H9 (cell line): ENCODE measurements around the gene TRPC6. TPM values are rescaled to one million over a fixed set of nuclear protein-coding genes. Genes with fewer than 3 reads are reported as not detected.

Experiments
- DNase-seq: peaks from one replicate; pipeline ENCODE4 v3.0.0-alpha.2; 2017
- H2AFZ ChIP-seq: one replicate; pipeline ENCODE4 v1.6.1; 2013; ENCODE audit warnings: mild to moderate bottlenecking, low read length, control low read depth, moderate library complexity
- H2AK5ac ChIP-seq: 2 replicates; pipeline ENCODE4 v1.6.1; 2013; ENCODE audit warnings: low read length, control low read depth, mixed read lengths; ENCODE audit not compliant: insufficient read length
- H2BK120ac ChIP-seq: one replicate; pipeline ENCODE4 v1.6.1; 2013; ENCODE audit warnings: low read depth, mild to moderate bottlenecking, low read length, control low read depth, inconsistent platforms; ENCODE audit not compliant: poor library complexity, severe bottlenecking
- H2BK12ac ChIP-seq: 2 replicates; pipeline ENCODE4 v1.6.1; 2013; ENCODE audit warnings: low read length, control low read depth, mixed read lengths, low read depth; ENCODE audit not compliant: insufficient read length
- H2BK15ac ChIP-seq: 2 replicates; pipeline ENCODE4 v1.6.1; 2013; ENCODE audit warnings: low read depth, low read length, control low read depth
- H2BK20ac ChIP-seq: one replicate; pipeline ENCODE4 v1.6.1; 2013; ENCODE audit warnings: low read depth, mild to moderate bottlenecking, low read length, control low read depth, inconsistent platforms; ENCODE audit not compliant: poor library complexity, severe bottlenecking
- H2BK5ac ChIP-seq: 2 replicates; pipeline ENCODE4 v1.6.1; 2013; ENCODE audit warnings: low read length, control low read depth, mixed read lengths; ENCODE audit not compliant: insufficient read length
- H3K14ac ChIP-seq: 2 replicates; pipeline ENCODE4 v1.6.1; 2013; ENCODE audit warnings: low read length, control low read depth; ENCODE audit not compliant: insufficient read depth
- H3K18ac ChIP-seq: 2 replicates; pipeline ENCODE4 v1.6.1; 2013; ENCODE audit warnings: low read depth, mild to moderate bottlenecking, mixed read lengths, low read length, control low read depth; ENCODE audit not compliant: insufficient read length
- H3K23ac ChIP-seq: 2 replicates; pipeline ENCODE4 v1.6.1; 2013; ENCODE audit warnings: low read length, control low read depth, mixed read lengths, low read depth; ENCODE audit not compliant: insufficient read length
- H3K23me2 ChIP-seq: 2 replicates; pipeline ENCODE4 v1.6.1; 2013; ENCODE audit warnings: low read depth, mild to moderate bottlenecking, mixed read lengths, low read length, control low read depth; ENCODE audit not compliant: insufficient read length, poor library complexity, severe bottlenecking
- H3K27ac ChIP-seq: 2 replicates; pipeline ENCODE4 v1.5.1; 2013; ENCODE audit warnings: low read length, control low read depth, mixed read lengths, low read depth; ENCODE audit not compliant: insufficient read length
- H3K27me3 ChIP-seq: 2 replicates; pipeline ENCODE4 v1.6.1; 2013; ENCODE audit warnings: low read length, control low read depth, inconsistent platforms; ENCODE audit not compliant: insufficient read depth
- H3K4ac ChIP-seq: 2 replicates; pipeline ENCODE4 v1.6.1; 2013; ENCODE audit warnings: low read depth, mild to moderate bottlenecking, control low read depth, inconsistent platforms, low read length, moderate library complexity
- H3K4me1 ChIP-seq: 2 replicates; pipeline ENCODE4 v1.6.1; 2013; ENCODE audit warnings: low read length, control low read depth, inconsistent platforms; ENCODE audit not compliant: insufficient read depth
- H3K4me2 ChIP-seq: 2 replicates; pipeline ENCODE4 v1.6.1; 2013; ENCODE audit warnings: low read length, control low read depth, mixed read lengths; ENCODE audit not compliant: insufficient read length, insufficient read depth
- H3K56ac ChIP-seq: 2 replicates; pipeline ENCODE4 v1.6.1; 2013; ENCODE audit warnings: low read depth, mild to moderate bottlenecking, mixed read lengths, low read length, control low read depth; ENCODE audit not compliant: insufficient read length
- H3K79me1 ChIP-seq: 2 replicates; pipeline ENCODE4 v1.6.1; 2013; ENCODE audit warnings: low read depth, mild to moderate bottlenecking, moderate library complexity, low read length, control low read depth, inconsistent platforms; ENCODE audit not compliant: insufficient read depth, poor library complexity, severe bottlenecking
- H3K79me2 ChIP-seq: 2 replicates; pipeline ENCODE4 v1.6.1; 2013; ENCODE audit warnings: low read length, control low read depth, inconsistent platforms; ENCODE audit not compliant: insufficient read depth
- H3K9ac ChIP-seq: 2 replicates; pipeline ENCODE4 v1.6.1; 2013; ENCODE audit warnings: low read length, control low read depth, mixed read lengths; ENCODE audit not compliant: insufficient read length; ENCODE audit errors: extremely low read depth
- H3K9me3 ChIP-seq: one replicate; pipeline ENCODE4 v1.6.1; 2013; ENCODE audit warnings: low read depth, low read length, inconsistent platforms; ENCODE audit not compliant: control insufficient read depth
- H3T11ph ChIP-seq: one replicate; pipeline ENCODE4 v1.6.1; 2013; ENCODE audit warnings: mild to moderate bottlenecking, low read length, control low read depth, inconsistent platforms
- H4K20me1 ChIP-seq: one replicate; pipeline ENCODE4 v1.6.1; 2013; ENCODE audit not compliant: control insufficient read depth, insufficient read length, insufficient read depth
- H4K5ac ChIP-seq: 2 replicates; pipeline ENCODE4 v1.6.1; 2013; ENCODE audit warnings: low read depth, mild to moderate bottlenecking, mixed read lengths, low read length, control low read depth; ENCODE audit not compliant: insufficient read length
- H4K8ac ChIP-seq: replicated peaks from 2 replicates; pipeline ENCODE4 v1.6.1; 2013; ENCODE audit warnings: low read length, control low read depth, mixed read lengths, low read depth; ENCODE audit not compliant: insufficient read length
- H4K91ac ChIP-seq: 2 replicates; pipeline ENCODE4 v1.6.1; 2013; ENCODE audit warnings: low read depth, mild to moderate bottlenecking, moderate library complexity, mixed read lengths, low read length, control low read depth; ENCODE audit not compliant: insufficient read length
- H3K27ac Mint-ChIP-seq, 3 experiments: 2 replicates in 2 of 3; 3 replicates in 1 of 3; pipeline ENCODE4 v1.8.0; 2020 to 2021; ENCODE audit warnings: mixed read lengths in 3 of 3, mild to moderate bottlenecking in 1 of 3, moderate library complexity in 1 of 3
- H3K27me3 Mint-ChIP-seq: 2 replicates; pipeline ENCODE4 v1.8.0; 2021; ENCODE audit warnings: low read depth, mild to moderate bottlenecking, moderate library complexity, mixed read lengths
- H3K36me3 Mint-ChIP-seq, 3 experiments: 2 replicates in 2 of 3; 3 replicates in 1 of 3; pipeline ENCODE4 v1.8.0; 2020 to 2021; ENCODE audit warnings: low read depth in 3 of 3, mixed read lengths in 3 of 3; ENCODE audit not compliant: insufficient read depth in 1 of 3
- H3K4me1 Mint-ChIP-seq, 2 experiments: 2 replicates each; pipeline ENCODE4 v1.8.0; 2020; ENCODE audit warnings: mixed read lengths in 2 of 2
- H3K4me3 Mint-ChIP-seq, 2 experiments: 2 replicates in 1 of 2; 3 replicates in 1 of 2; pipeline ENCODE4 v1.8.0; 2020 to 2021; ENCODE audit warnings: mild to moderate bottlenecking in 2 of 2, mixed read lengths in 2 of 2, moderate library complexity in 1 of 2
- H3K9me3 Mint-ChIP-seq, 2 experiments: 2 replicates in 1 of 2; 3 replicates in 1 of 2; pipeline ENCODE4 v1.8.0; 2020; ENCODE audit warnings: mild to moderate bottlenecking in 2 of 2, mixed read lengths in 2 of 2, moderate library complexity in 1 of 2
- WGBS: extraction: QIAGEN DNeasy Blood & Tissue Kit; methylation state at CpG from one replicate; pipeline ENCODE4 v1.1.7; 2013; ENCODE audit warnings: missing lambda C conversion rate, low lambda C conversion rate, mixed read lengths; ENCODE audit not compliant: insufficient read length; ENCODE audit errors: extremely low coverage; 5-methylcytosine and 5-hydroxymethylcytosine counted together
- total RNA-seq: library from RNA; stranded (reverse); gene quantifications from 2 replicates; pipeline ENCODE4 v1.2.1, GENCODE V29; 2021
- TF ChIP-seq, protein P1 (sequence below): fragments of 200-600 bp; sonication (generic); conservative IDR thresholded peaks from 3 replicates; pipeline ENCODE4 v1.8.0; 2021; ENCODE audit warnings: antibody characterized with exemption, mild to moderate bottlenecking

Gene TRPC6
- total RNA-seq, 1 experiment from 2014 or later: 14.4 TPM

DNA sequence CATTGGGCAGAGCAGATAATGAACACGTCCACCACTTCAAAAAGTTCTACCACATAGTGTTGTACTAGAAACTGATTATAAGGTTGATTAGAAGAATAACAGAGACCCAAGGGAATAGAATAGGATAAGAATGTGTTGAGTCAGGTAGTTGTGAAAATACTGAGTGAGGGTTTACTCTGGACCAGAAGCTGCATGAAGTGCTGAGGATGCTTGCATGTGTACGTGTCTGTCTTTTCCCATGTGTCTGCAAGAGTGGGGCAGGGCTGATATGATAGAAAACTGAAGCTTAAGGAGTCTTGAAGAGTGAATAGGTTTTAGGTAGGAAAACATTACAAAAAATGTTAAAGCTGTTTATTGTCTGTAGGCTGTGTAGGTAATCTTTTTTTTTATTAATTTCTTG lies 20.6 kb downstream of the TRPC6 start:
- Histone ChIP-seq H4K8ac (no peak overlapping the region), H3K27ac (no peak overlapping the region), H2BK120ac (no peak overlapping the region), H2BK12ac (no peak overlapping the region), H4K5ac (no peak overlapping the region), H3T11ph (no peak overlapping the region), H3K79me2 (no peaks in the 10 kb centered on the region), H3K27me3 (no peaks in the 10 kb centered on the region), H3K23ac (no peak overlapping the region), H4K91ac (no peak overlapping the region), H2BK20ac (no peak overlapping the region), H3K4ac (no peak overlapping the region), H2AFZ (no peak overlapping the region), H3K4me1 (no peaks in the 10 kb centered on the region), H4K20me1 (no peaks in the 10 kb centered on the region), H3K14ac (no peak overlapping the region), H3K23me2 (no peaks in the 10 kb centered on the region), H2BK15ac (no peak overlapping the region), H3K9me3 (no peaks in the 10 kb centered on the region), H3K9ac (no peak overlapping the region), H2BK5ac (no peak overlapping the region), H3K4me2 (no peak overlapping the region), H3K79me1 (no peaks in the 10 kb centered on the region), H3K56ac (no peak overlapping the region), H3K18ac (no peak overlapping the region), H2AK5ac (no peak overlapping the region)
- Mint-ChIP-seq H3K4me1 (peaks cover 13 to 19% of the 10 kb centered on the region in 2 experiments), H3K27me3 (no peaks in the 10 kb centered on the region), H3K9me3 (no peaks in the 10 kb centered on the region), H3K4me3 (no peak overlapping the region), H3K36me3 (no peaks in the 10 kb centered on the region; a peak in 1 of 7 replicates), H3K27ac (no peak overlapping the region)
- TF ChIP-seq, protein P1, sequence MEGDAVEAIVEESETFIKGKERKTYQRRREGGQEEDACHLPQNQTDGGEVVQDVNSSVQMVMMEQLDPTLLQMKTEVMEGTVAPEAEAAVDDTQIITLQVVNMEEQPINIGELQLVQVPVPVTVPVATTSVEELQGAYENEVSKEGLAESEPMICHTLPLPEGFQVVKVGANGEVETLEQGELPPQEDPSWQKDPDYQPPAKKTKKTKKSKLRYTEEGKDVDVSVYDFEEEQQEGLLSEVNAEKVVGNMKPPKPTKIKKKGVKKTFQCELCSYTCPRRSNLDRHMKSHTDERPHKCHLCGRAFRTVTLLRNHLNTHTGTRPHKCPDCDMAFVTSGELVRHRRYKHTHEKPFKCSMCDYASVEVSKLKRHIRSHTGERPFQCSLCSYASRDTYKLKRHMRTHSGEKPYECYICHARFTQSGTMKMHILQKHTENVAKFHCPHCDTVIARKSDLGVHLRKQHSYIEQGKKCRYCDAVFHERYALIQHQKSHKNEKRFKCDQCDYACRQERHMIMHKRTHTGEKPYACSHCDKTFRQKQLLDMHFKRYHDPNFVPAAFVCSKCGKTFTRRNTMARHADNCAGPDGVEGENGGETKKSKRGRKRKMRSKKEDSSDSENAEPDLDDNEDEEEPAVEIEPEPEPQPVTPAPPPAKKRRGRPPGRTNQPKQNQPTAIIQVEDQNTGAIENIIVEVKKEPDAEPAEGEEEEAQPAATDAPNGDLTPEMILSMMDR: no peak
- DNase-seq: no peak
- WGBS: no CpG with 5 or more reads among the region's 2 CpGs
